CD4-positive, alpha-beta T cell treated with Interleukin-10 for 1 hour (primary cell): ENCODE results near the gene YOD1.
"Not testable (repeated sequence)": the region's sequence is repeated elsewhere in the genome, so short reads cannot be mapped to it uniquely, and the experiment has no call there.

Experiments
- DNase-seq: peaks from one replicate; pipeline ENCODE4 v3.0.0-alpha.2; 2020

Gene YOD1

GRCh38 chr1:207048041-207048440 is 3.0 kb downstream of the YOD1 start:
- DNase-seq, result no peak

- DNase-seq, result no peak
These were observed 3.5 kb downstream of the YOD1 start for GRCh38 chr1:207047505-207047904.

GRCh38 chr1:207045453-207045852 is 5.6 kb downstream of the YOD1 start:
- no peak for DNase-seq

GRCh38 chr1:207041397-207041796 is 9.6 kb downstream of the YOD1 start:
- not testable (repeated sequence) for DNase-seq

- DNase-seq, result no peak
These were observed 10.9 kb downstream of the YOD1 start for GRCh38 chr1:207040181-207040533.

- DNase-seq, result no peak
These were observed 11.4 kb downstream of the YOD1 start for GRCh38 chr1:207039380-207040180.

- no peak for DNase-seq
These were observed 14.1 kb downstream of the YOD1 start for GRCh38 chr1:207036865-207037264.

GRCh38 chr1:207035877-207036551 is 15.0 kb downstream of the YOD1 start:
- DNase-seq, result no peak

GRCh38 chr1:207034998-207035397 is 16.0 kb downstream of the YOD1 start:
- DNase-seq, result no peak

- DNase-seq, result no peak
These were observed 16.8 kb downstream of the YOD1 start for GRCh38 chr1:207034208-207034607.

GRCh38 chr1:207033302-207033701 is 17.7 kb downstream of the YOD1 start:
- DNase-seq, result no peak

- DNase-seq, result no peak
These were observed 18.4 kb downstream of the YOD1 start, which contains the start of gene C1orf116 for GRCh38 chr1:207032528-207033017. Gene C1orf116, minus strand, starts transcription at chr1:207032756. Its CDS starts 5,158 bp downstream, at chr1:207027598.

- no peak for DNase-seq
These were observed 19.3 kb downstream of the YOD1 start for GRCh38 chr1:207031632-207032264.

GRCh38 chr1:207031016-207031415 is 20.0 kb downstream of the YOD1 start:
- no peak for DNase-seq

GRCh38 chr1:207030522-207031009 is 20.4 kb downstream of the YOD1 start:
- no peak for DNase-seq

GRCh38 chr1:207029701-207030521 is 21.1 kb downstream of the YOD1 start:
- DNase-seq, result no peak

- no peak for DNase-seq
These were observed 21.9 kb downstream of the YOD1 start for GRCh38 chr1:207028884-207029650.

GRCh38 chr1:207027921-207028320 is 23.1 kb downstream of the YOD1 start:
- no peak for DNase-seq

GRCh38 chr1:207027206-207027777 is 23.7 kb downstream of the YOD1 start:
- DNase-seq, result no peak

- no peak for DNase-seq
These were observed 24.9 kb downstream of the YOD1 start for GRCh38 chr1:207026104-207026534.

GRCh38 chr1:207025146-207025880 is 25.7 kb downstream of the YOD1 start:
- no peak for DNase-seq
